Left lung (tissue), 10 donors: Measurements from ENCODE around the gene TTLL10. TPM values are rescaled to one million over a fixed set of nuclear protein-coding genes. Genes with fewer than 3 reads are reported as not detected.

Experiments used
- ATAC-seq: fragments of 200-7000 bp; cut with Tn5 transposase; one replicate; pipeline ENCODE4 v1.9.1; 2020; ENCODE audit warnings: moderate library complexity
- DNase-seq, 4 donors: peaks; one replicate each; pipeline ENCODE4 v3.0.0-alpha.2; 2013 to 2020
- H3K27ac ChIP-seq, 2 donors: fragments of 200-600 bp; sonication (generic) in 1 of 2; one replicate each; pipeline versions ENCODE4 v1.5.0 to v1.8.0; 2020 to 2021
- H3K27me3 ChIP-seq, 2 donors: fragments of 200-600 bp; sonication (generic) in 1 of 2; one replicate each; pipeline versions ENCODE4 v1.5.0 to v1.8.0; 2020 to 2021
- H3K36me3 ChIP-seq, 2 donors: fragments of 200-600 bp; sonication (generic) in 1 of 2; one replicate each; pipeline versions ENCODE4 v1.5.0 to v1.8.0; 2020 to 2021
- H3K4me1 ChIP-seq, 2 donors: fragments of 200-600 bp; one replicate each; pipeline ENCODE4 v1.8.0; 2021
- H3K4me3 ChIP-seq, 2 donors: fragments of 200-600 bp; sonication (generic) in 1 of 2; one replicate each; pipeline versions ENCODE4 v1.5.0 to v1.8.0; 2020 to 2021; ENCODE audit warnings: mild to moderate bottlenecking in 1 of 2
- H3K9me3 ChIP-seq, 2 donors: fragments of 200-600 bp; sonication (generic) in 1 of 2; one replicate each; pipeline versions ENCODE4 v1.5.0 to v1.8.0; 2020 to 2021
- CTCF ChIP-seq, 2 donors: fragments of 200-600 bp; sonication (generic) in 1 of 2; IDR thresholded peaks; one replicate each; pipeline versions ENCODE4 v1.5.0 to v1.8.0; 2021; ENCODE audit warnings: antibody characterized with exemption in 2 of 2
- intact Hi-C, 2 donors: fragments of 100-400 bp; cut with DNase I; formaldehyde crosslinking; loops; one replicate each; pipeline versions ENCODE4 v1.11.2 to v1.14.2; 2022
- polyA plus RNA-seq, 6 donors: library from polyadenylated mRNA; unstranded; fragments of 120-200 nt; gene quantifications; one replicate each; pipeline ENCODE4 v1.2.1, GENCODE V29; 2013; ENCODE audit not compliant: insufficient read length in 6 of 6
- total RNA-seq, 2 donors: library from RNA; stranded (reverse); fragmentation: NEBNext Ultra II Directional; extraction: Animal tissue kit (Norgen Biotek cat#: 25700); gene quantifications; one replicate each; pipeline ENCODE4 v1.2.1, GENCODE V29; 2021
- donor health status: DM: no; HTN: yes; CAD: no.
- donor health status: DM: no; HTN: no; CAD: no.

TTLL10 gene
- total and polyA plus RNA-seq, 8 donors = 0.17 to 4.6 (median 1.7) TPM

GRCh38 chr1:1210726-1211540 lies 37.3 kb downstream of the TTLL10 start:
- peaks cover 7 to 72% of the 10 kb centered on the region in 2 donors for H3K4me1 ChIP-seq
- intact Hi-C loops = no loop called here
- TF ChIP-seq CTCF (IDR thresholded peaks at IDR 0.05) = no peak
- ATAC-seq (no peak), DNase-seq (peak in 1 of 4 donors; percentile 73)
- H3K4me3 ChIP-seq = no peak overlapping the region
- no peaks in the 10 kb centered on the region for H3K9me3 ChIP-seq
- peaks cover 0 to 8% of the 10 kb centered on the region in 2 donors for H3K36me3 ChIP-seq
- peaks cover 14 to 64% of the 10 kb centered on the region in 2 donors for H3K27me3 ChIP-seq
- no peak overlapping the region for H3K27ac ChIP-seq

- peak in 1 of 4 donors; percentile 68 for DNase-seq
- Histone ChIP-seq H3K27me3 (peaks cover 5 to 55% of the 10 kb centered on the region in 2 donors), H3K36me3 (peaks cover 0 to 17% of the 10 kb centered on the region in 2 donors), H3K4me1 (peaks cover 4 to 65% of the 10 kb centered on the region in 2 donors), H3K4me3 (no peak overlapping the region), H3K9me3 (no peaks in the 10 kb centered on the region), H3K27ac (no peak overlapping the region)
- no peak for ATAC-seq
- intact Hi-C loops = no loop called here
- no peak for TF ChIP-seq CTCF (IDR thresholded peaks at IDR 0.05)
Observed at GRCh38 chr1:1211541-1212441, 38.1 kb downstream of the TTLL10 start.

GRCh38 chr1:1212780-1213344 lies 39.2 kb downstream of the TTLL10 start:
- H3K4me1 ChIP-seq = peaks cover 4 to 54% of the 10 kb centered on the region in 2 donors
- ATAC-seq (peak; percentile 40), DNase-seq (peak in 2 of 4 donors; percentile 33 to 84)
- no peak for TF ChIP-seq CTCF (IDR thresholded peaks at IDR 0.05)
- intact Hi-C loops = no loop called here
- H3K36me3 ChIP-seq = peaks cover 0 to 27% of the 10 kb centered on the region in 2 donors
- H3K27me3 ChIP-seq = peaks cover 0 to 44% of the 10 kb centered on the region in 2 donors
- peak overlapping the region in 1 of 2 donors; percentile 63 for H3K27ac ChIP-seq
- peak overlapping the region; percentile 7 to 32 for H3K4me3 ChIP-seq
- H3K9me3 ChIP-seq = no peaks in the 10 kb centered on the region

DNA sequence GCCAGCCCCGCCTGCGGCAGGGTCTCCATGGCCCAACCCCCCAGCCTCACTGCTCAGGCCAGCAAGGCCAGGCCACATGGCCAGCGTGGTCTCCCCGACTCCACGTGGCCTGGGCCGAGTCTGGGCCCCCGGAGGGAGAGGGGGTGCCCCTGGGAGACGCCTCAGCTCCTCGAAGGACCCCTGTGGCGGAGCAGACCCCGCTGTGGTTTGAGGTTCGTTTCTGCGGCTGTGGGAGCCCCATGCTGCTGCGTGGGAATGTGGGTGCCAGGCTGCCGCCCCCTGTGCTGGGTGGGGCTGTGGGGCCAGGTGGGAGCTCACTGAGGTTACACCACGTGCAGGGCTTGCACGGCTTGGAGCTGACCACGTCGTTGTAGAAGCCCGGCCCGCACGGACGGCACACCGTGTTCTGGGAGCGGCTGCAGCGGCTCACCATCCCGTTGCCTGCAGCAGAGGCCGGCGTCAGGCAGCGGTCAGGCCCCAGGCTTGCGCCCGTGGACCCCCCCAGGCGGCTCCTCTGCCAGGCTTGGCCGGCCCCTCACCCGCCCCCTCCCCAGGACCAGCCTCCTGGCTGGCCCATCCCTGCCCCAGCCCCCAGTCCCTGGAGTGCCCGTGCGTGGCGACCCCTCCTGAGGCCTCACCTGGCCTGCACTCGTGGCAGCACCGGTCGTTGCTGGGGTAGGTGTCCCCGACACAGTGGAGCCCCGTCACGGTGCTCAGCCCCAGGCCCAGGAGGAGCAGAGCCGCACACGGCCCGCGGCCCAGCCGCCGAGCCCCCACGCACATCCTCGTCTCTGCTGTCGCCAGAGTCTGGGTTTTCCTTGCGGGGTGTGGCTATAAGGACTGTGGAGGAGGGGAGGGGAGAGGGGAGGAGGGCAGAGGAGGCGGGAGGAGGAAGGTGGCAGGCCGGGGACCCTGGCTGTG lies 39.9 kb downstream of the TTLL10 start, which contains the start of gene TNFRSF4:
TSS of gene TNFRSF4 (minus strand) at position 809 of the 921 bp plus-strand sequence. CDS start at position 783, 26 bp downstream.
- H3K4me1 ChIP-seq = peaks cover 0 to 47% of the 10 kb centered on the region in 2 donors
- ATAC-seq (peak; percentile 7), DNase-seq (peak in 1 of 4 donors; percentile 81)
- H3K9me3 ChIP-seq = no peaks in the 10 kb centered on the region
- H3K27me3 ChIP-seq = peaks cover 0 to 37% of the 10 kb centered on the region in 2 donors
- peaks cover 0 to 35% of the 10 kb centered on the region in 2 donors for H3K36me3 ChIP-seq
- H3K27ac ChIP-seq = peak within 1 kb of the TSS in 1 of 2 donors; percentile 63
- intact Hi-C loops = no loop called here
- no peak for TF ChIP-seq CTCF (IDR thresholded peaks at IDR 0.05)
- peak within 1 kb of the TSS in 1 of 2 donors; percentile 32 for H3K4me3 ChIP-seq
